ENCODE measurements around the gene SEMA3C.

GRCh38 chr7:80924090-80924489, 5.2 kb upstream of the SEMA3C start:
- no peak for TF ChIP-seq CTCF (IDR thresholded peaks at IDR 0.05)
- no peak for TF ChIP-seq POLR2A (IDR thresholded peaks at IDR 0.05)
- TF ChIP-seq POLR2AphosphoS5 (IDR thresholded peaks at IDR 0.05; ENCODE audit: insufficient read depth in 1 of 2, low read depth in 1 of 2), result no peak
